ENCODE results near the gene RHOH. TPM values are rescaled to one million over a fixed set of nuclear protein-coding genes. Genes with fewer than 3 reads are reported as not detected.

The RHOH gene
- total and polyA plus RNA-seq, 2 donors from 2014 or later = 0.17 to 14.1 TPM

DNA sequence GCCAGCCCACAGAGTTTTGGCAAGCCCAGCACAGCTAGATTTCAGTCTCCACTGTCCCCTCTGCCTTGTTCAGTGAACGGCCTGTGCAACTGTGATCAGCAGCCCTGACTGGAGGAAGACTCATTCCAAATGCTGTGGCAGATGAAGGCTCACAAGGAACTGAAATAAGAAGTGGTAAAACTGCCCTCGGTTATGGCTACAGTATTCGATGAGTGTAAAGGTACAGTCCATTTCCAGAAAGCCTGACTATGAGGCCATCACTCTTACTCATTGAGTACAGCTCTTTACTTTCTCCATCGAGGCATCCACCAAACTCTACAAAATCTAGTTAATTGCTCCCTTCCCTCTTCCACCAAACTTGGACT is 69.1 kb downstream of the RHOH start:
- no peak for TF ChIP-seq CTCF (IDR thresholded peaks at IDR 0.05; ENCODE audit: borderline replicate concordance, extremely low read depth, insufficient read depth)
- no peak overlapping the region for H3K9ac ChIP-seq (ENCODE audit: low read length in 3 of 3)

GRCh38 chr4:40269133-40269532 is 72.3 kb downstream of the RHOH start:
- TF ChIP-seq CTCF (IDR thresholded peaks at IDR 0.05; ENCODE audit: borderline replicate concordance, extremely low read depth, insufficient read depth) = no peak

More for the DNA sequence above, 69.1 kb downstream of the RHOH start:
- peaks cover 0 to 2% (median 0%) of the 10 kb centered on the region in 3 donors for H3K4me1 ChIP-seq (ENCODE audit: control insufficient read depth in 2 of 3, insufficient read depth in 2 of 3, low read depth in 1 of 3, low read length in 3 of 3)
- no peak for DNase-seq
- no peaks in the 10 kb centered on the region for H3K36me3 ChIP-seq (ENCODE audit: control insufficient read depth in 2 of 3, insufficient read depth in 3 of 3, low read length in 3 of 3)
- no peak overlapping the region for H3K4me3 ChIP-seq (ENCODE audit: low read length in 3 of 3)
- intact Hi-C loops (cut with DNase I) = no loop called here
- no peaks in the 10 kb centered on the region for H3K9me3 ChIP-seq (ENCODE audit: control insufficient read depth in 2 of 3, insufficient read depth in 1 of 3, low read length in 3 of 3)
- H3K27me3 ChIP-seq (ENCODE audit: control insufficient read depth, insufficient read depth, low read length) = no peaks in the 10 kb centered on the region
- no peak for FAIRE-seq
- H3K27ac ChIP-seq (ENCODE audit: low read depth in 2 of 2, low read length in 2 of 2) = no peak overlapping the region

DNA sequence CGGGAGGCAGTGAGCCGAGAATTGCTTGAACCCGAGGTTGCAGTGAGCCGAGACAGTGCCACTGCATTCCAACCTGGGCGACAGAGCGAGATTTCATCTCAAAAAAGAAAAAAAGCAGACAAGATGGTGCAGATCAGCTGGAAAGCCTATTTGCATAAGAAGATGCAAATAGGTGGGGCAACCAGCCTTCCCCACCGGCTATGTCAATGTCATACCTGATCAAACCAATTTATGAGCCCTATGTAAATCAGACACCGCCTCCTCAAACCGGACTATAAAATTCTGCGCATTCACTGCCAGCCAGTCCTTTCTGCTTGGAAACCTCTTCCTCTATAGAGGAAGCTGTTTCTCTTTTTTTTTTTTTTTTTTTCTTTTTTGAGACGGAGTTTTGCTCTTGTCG is 73.8 kb downstream of the RHOH start:
- FAIRE-seq = no peak
- no peaks in the 10 kb centered on the region for H3K4me1 ChIP-seq (ENCODE audit: control insufficient read depth in 2 of 3, insufficient read depth in 2 of 3, low read depth in 1 of 3, low read length in 3 of 3)
- no peak for DNase-seq
- no peak overlapping the region for H3K27ac ChIP-seq (ENCODE audit: low read depth in 2 of 2, low read length in 2 of 2)
- intact Hi-C loops (cut with DNase I) = no loop called here
- no peaks in the 10 kb centered on the region for H3K36me3 ChIP-seq (ENCODE audit: control insufficient read depth in 2 of 3, insufficient read depth in 3 of 3, low read length in 3 of 3)
- H3K4me3 ChIP-seq (ENCODE audit: low read length in 3 of 3) = no peak overlapping the region
- no peaks in the 10 kb centered on the region for H3K27me3 ChIP-seq (ENCODE audit: control insufficient read depth, insufficient read depth, low read length)
- no peaks in the 10 kb centered on the region for H3K9me3 ChIP-seq (ENCODE audit: control insufficient read depth in 2 of 3, insufficient read depth in 1 of 3, low read length in 3 of 3)
- no peak for TF ChIP-seq CTCF (IDR thresholded peaks at IDR 0.05; ENCODE audit: borderline replicate concordance, extremely low read depth, insufficient read depth)
- no peak overlapping the region for H3K9ac ChIP-seq (ENCODE audit: low read length in 3 of 3)

More at GRCh38 chr4:40269133-40269532, 72.3 kb downstream of the RHOH start:
- intact Hi-C loops (cut with DNase I) = no loop called here
- FAIRE-seq = no peak
- Histone ChIP-seq H3K27ac (ENCODE audit: low read depth in 2 of 2, low read length in 2 of 2) (no peak overlapping the region), H3K9me3 (ENCODE audit: control insufficient read depth in 2 of 3, insufficient read depth in 1 of 3, low read length in 3 of 3) (no peaks in the 10 kb centered on the region), H3K4me1 (ENCODE audit: control insufficient read depth in 2 of 3, insufficient read depth in 2 of 3, low read depth in 1 of 3, low read length in 3 of 3) (no peaks in the 10 kb centered on the region), H3K9ac (ENCODE audit: low read length in 3 of 3) (no peak overlapping the region), H3K27me3 (ENCODE audit: control insufficient read depth, insufficient read depth, low read length) (no peaks in the 10 kb centered on the region), H3K36me3 (ENCODE audit: control insufficient read depth in 2 of 3, insufficient read depth in 3 of 3, low read length in 3 of 3) (no peaks in the 10 kb centered on the region), H3K4me3 (ENCODE audit: low read length in 3 of 3) (no peak overlapping the region)
- no peak for DNase-seq

- Histone ChIP-seq H3K27ac (ENCODE audit: low read depth in 2 of 2, low read length in 2 of 2) (no peak overlapping the region), H3K4me3 (ENCODE audit: low read length in 3 of 3) (no peak overlapping the region), H3K9ac (ENCODE audit: low read length in 3 of 3) (no peak overlapping the region), H3K27me3 (ENCODE audit: control insufficient read depth, insufficient read depth, low read length) (no peaks in the 10 kb centered on the region), H3K36me3 (ENCODE audit: control insufficient read depth in 2 of 3, insufficient read depth in 3 of 3, low read length in 3 of 3) (no peaks in the 10 kb centered on the region), H3K4me1 (ENCODE audit: control insufficient read depth in 2 of 3, insufficient read depth in 2 of 3, low read depth in 1 of 3, low read length in 3 of 3) (no peaks in the 10 kb centered on the region), H3K9me3 (ENCODE audit: control insufficient read depth in 2 of 3, insufficient read depth in 1 of 3, low read length in 3 of 3) (no peaks in the 10 kb centered on the region)
- intact Hi-C loops (cut with DNase I) = no loop called here
- peak in 1 of 5 donors; percentile 11 for DNase-seq
- no peak for TF ChIP-seq CTCF (IDR thresholded peaks at IDR 0.05; ENCODE audit: borderline replicate concordance, extremely low read depth, insufficient read depth)
- no peak for FAIRE-seq
These were observed 78.4 kb downstream of the RHOH start for GRCh38 chr4:40275065-40275730.
